HCT116 (cell line): ENCODE measurements around the gene MTM1. TPM values are rescaled to one million over a fixed set of nuclear protein-coding genes. Genes with fewer than 3 reads are reported as not detected.
A peak's percentile ranks its signal among the peaks of the same experiment; 100 is the strongest.

ENCODE experiments used
- ATAC-seq: fragments of 200-7000 bp; cut with Tn5 transposase; 2 replicates; pipeline ENCODE4 v1.9.1; 2020; ENCODE audit warnings: mild to moderate bottlenecking, moderate library complexity
- BruUV-seq: library from RNA; stranded (reverse); fragments of 400-500 nt; replicated peaks from 2 replicates; lab custom pipeline; 2021; lab: Mats Ljungman, UMichigan
- CTCF ChIA-PET: fragments of 300-600 bp; sonication (Branson Sonifier 250); formaldehyde crosslinking; loops from one replicate; lab custom pipeline; 2021; ENCODE audit warnings: antibody characterized with exemption; lab: Charles Lee
- POLR2A ChIA-PET: fragments of 300-600, 350-600 bp; sonication (Branson Sonifier 250); formaldehyde crosslinking; loops from one replicate; lab custom pipeline; 2021; ENCODE audit warnings: antibody characterized with exemption; lab: Charles Lee
- RAD21 ChIA-PET, 2 experiments: fragments of 300-600 bp; sonication (Branson Sonifier 250); formaldehyde crosslinking; loops; one replicate each; lab custom pipeline; 2023; ENCODE audit warnings: low total read pairs in 2 of 2; ENCODE audit not compliant: uncharacterized antibody in 2 of 2, unreplicated experiment in 2 of 2, low non-redundant PET in 1 of 2; lab: Charles Lee
- DNase-seq: peaks from one replicate; pipeline ENCODE4 v3.0.0-alpha.2; 2010; ENCODE audit warnings: low read depth, low spot score
- H2AFZ ChIP-seq: fragments of 200-600 bp; shearing (Covaris generic), sonication (generic); 2 replicates; pipeline ENCODE4 v1.6.1; 2017; ENCODE audit warnings: low read depth, mixed run types, mixed read lengths, antibody characterized with exemption, low read length; ENCODE audit not compliant: poor library complexity, severe bottlenecking
- H3K27ac ChIP-seq: 2 replicates; pipeline ENCODE4 v1.5.1; 2012; ENCODE audit warnings: low read depth, low read length
- H3K27me3 ChIP-seq: fragments of 200-600 bp; sonication (generic); 2 replicates; pipeline ENCODE4 v1.6.1; 2016; ENCODE audit warnings: mixed run types, low read length, mixed read lengths; ENCODE audit not compliant: insufficient read depth
- H3K36me3 ChIP-seq, 2 experiments: fragments of 200-500 bp in 1 of 2; fragments of 200-600 bp in 1 of 2; sonication (Bioruptor generic) in 1 of 2; sonication (generic) in 1 of 2; 2 replicates each; pipeline versions ENCODE4 v1.5.1 to v1.6.1; 2014 to 2016; ENCODE audit warnings: low read length in 2 of 2, inconsistent platforms in 1 of 2, mixed read lengths in 1 of 2, mixed run types in 1 of 2; ENCODE audit not compliant: insufficient read depth in 2 of 2, control insufficient read depth in 1 of 2
- H3K4me1 ChIP-seq, 2 experiments: fragments of 200-600 bp in 1 of 2; sonication (generic) in 1 of 2; 2 replicates each; pipeline versions ENCODE4 v1.5.1 to v1.6.1; 2012 to 2017; ENCODE audit warnings: low read length in 2 of 2, inconsistent platforms in 1 of 2, mild to moderate bottlenecking in 1 of 2, mixed read lengths in 1 of 2, mixed run types in 1 of 2, moderate library complexity in 1 of 2; ENCODE audit not compliant: insufficient read depth in 2 of 2, control insufficient read depth in 1 of 2
- H3K4me2 ChIP-seq: fragments of 200-600 bp; sonication (generic); 2 replicates; pipeline ENCODE4 v1.6.1; 2017; ENCODE audit warnings: mixed run types, low read length, mixed read lengths
- H3K4me3 ChIP-seq, 2 experiments: fragments of 200-600 bp in 1 of 2; sonication (generic) in 1 of 2; replicated peaks in 1 of 2; 2 replicates each; pipeline ENCODE4 v1.5.1; 2011 to 2016; ENCODE audit warnings: low read length in 2 of 2, control low read depth in 1 of 2, low read depth in 1 of 2, mild to moderate bottlenecking in 1 of 2, mixed read lengths in 1 of 2, mixed run types in 1 of 2
- H3K79me2 ChIP-seq: fragments of 200-600 bp; sonication (generic); 2 replicates; pipeline ENCODE4 v1.6.1; 2017; ENCODE audit warnings: mild to moderate bottlenecking, mixed run types, low read length, moderate library complexity, mixed read lengths; ENCODE audit not compliant: insufficient read depth
- H3K9ac ChIP-seq: fragments of 200-600 bp; sonication (generic); 2 replicates; pipeline ENCODE4 v1.6.1; 2016; ENCODE audit warnings: low read length, mixed read lengths
- H3K9me2 ChIP-seq: fragments of 200-600 bp; sonication (generic), shearing (Covaris generic); 2 replicates; pipeline ENCODE4 v1.6.1; 2017; ENCODE audit warnings: mixed run types, mild to moderate bottlenecking, moderate library complexity; ENCODE audit not compliant: insufficient read depth
- H3K9me3 ChIP-seq, 2 experiments: fragments of 200-500 bp in 1 of 2; fragments of 200-600 bp in 1 of 2; sonication (Bioruptor generic) in 1 of 2; sonication (generic) in 1 of 2; 2 replicates each; pipeline ENCODE4 v1.6.1; 2014 to 2017; ENCODE audit warnings: low read length in 2 of 2, mixed read lengths in 2 of 2, inconsistent platforms in 1 of 2, low read depth in 1 of 2, mild to moderate bottlenecking in 1 of 2, mixed run types in 1 of 2, moderate library complexity in 1 of 2; ENCODE audit not compliant: control insufficient read depth in 1 of 2, insufficient read depth in 1 of 2
- H4K20me1 ChIP-seq: fragments of 200-600 bp; sonication (generic), shearing (Covaris generic); 2 replicates; pipeline ENCODE4 v1.6.1; 2017; ENCODE audit warnings: mixed run types, mild to moderate bottlenecking, moderate library complexity; ENCODE audit not compliant: insufficient read depth
- ATF3 ChIP-seq: IDR thresholded peaks from 2 replicates; pipeline ENCODE4 v1.6.1; 2012
- CBX3 ChIP-seq: IDR thresholded peaks from 2 replicates; pipeline ENCODE4 v1.6.1; 2012; ENCODE audit warnings: low read depth
- ELF1 ChIP-seq: IDR thresholded peaks from 2 replicates; pipeline ENCODE4 v1.6.1; 2012; ENCODE audit warnings: low read depth, borderline replicate concordance
- FOSL1 ChIP-seq: IDR thresholded peaks from 2 replicates; pipeline ENCODE4 v1.6.1; 2012; ENCODE audit warnings: low read depth
- JUND ChIP-seq: IDR thresholded peaks from 2 replicates; pipeline ENCODE4 v1.6.1; 2012
- SP1 ChIP-seq: IDR thresholded peaks from 2 replicates; pipeline ENCODE4 v1.6.1; 2012; ENCODE audit warnings: low read depth
- YY1 ChIP-seq: IDR thresholded peaks from 2 replicates; pipeline ENCODE4 v1.6.1; 2011; ENCODE audit warnings: low read length, low read depth, moderate library complexity, mild to moderate bottlenecking; ENCODE audit not compliant: insufficient replicate concordance; ENCODE audit errors: extremely low read depth
- intact Hi-C: fragments of 100-400 bp; cut with micrococcal nuclease; formaldehyde crosslinking; loops from 2 replicates; pipeline ENCODE4 v1.10.0; 2022
- total RNA-seq: library from RNA; stranded (reverse); gene quantifications from one replicate; pipeline ENCODE4 v1.2.1, GENCODE V29; 2021; ENCODE audit not compliant: unreplicated experiment

Gene MTM1
- total RNA-seq, 1 experiment from 2014 or later = 6.5 TPM

- no peaks in the 10 kb centered on the region for H3K36me3 ChIP-seq
- ChIA-PET CTCF (no interaction called here), POLR2A (no interaction called here), RAD21 (no interaction called here)
- TF ChIP-seq FOSL1 = 0 out of 2 replicates have a peak, but pooled peaks have one; percentile 21
- no peak for TF ChIP-seq ELF1
- no peaks in the 10 kb centered on the region for H3K9me2 ChIP-seq
- H2AFZ ChIP-seq = no peak overlapping the region
- H4K20me1 ChIP-seq = no peaks in the 10 kb centered on the region
- H3K27me3 ChIP-seq = no peaks in the 10 kb centered on the region
- H3K9me3 ChIP-seq = no peaks in the 10 kb centered on the region; a peak in 1 of 4 replicates
- BruUV-seq = no TSS peak
- ATAC-seq = peak; percentile 28
- 0 out of 2 replicates have a peak overlapping the region, but pooled peaks have one; percentile 8 for H3K9ac ChIP-seq
- DNase-seq = peak; percentile 28
- H3K4me1 ChIP-seq = peaks cover 5 to 34% of the 10 kb centered on the region in 2 experiments; a peak in 2 of 4 replicates
- no peak overlapping the region for H3K4me3 ChIP-seq
- intact Hi-C loops = loop anchor here (10.0 kb wide), 1 partner anchor 144 kb away; no protein-coding TSS in a partner anchor
- H3K4me2 ChIP-seq = peak overlapping the region; percentile 35
- no peak overlapping the region for H3K27ac ChIP-seq
- H3K79me2 ChIP-seq = peaks cover 2% of the 10 kb centered on the region; the same call in 1 of the 2 replicates
These were observed 120.6 kb downstream of the MTM1 start for GRCh38 chrX:150688911-150689451.

DNA sequence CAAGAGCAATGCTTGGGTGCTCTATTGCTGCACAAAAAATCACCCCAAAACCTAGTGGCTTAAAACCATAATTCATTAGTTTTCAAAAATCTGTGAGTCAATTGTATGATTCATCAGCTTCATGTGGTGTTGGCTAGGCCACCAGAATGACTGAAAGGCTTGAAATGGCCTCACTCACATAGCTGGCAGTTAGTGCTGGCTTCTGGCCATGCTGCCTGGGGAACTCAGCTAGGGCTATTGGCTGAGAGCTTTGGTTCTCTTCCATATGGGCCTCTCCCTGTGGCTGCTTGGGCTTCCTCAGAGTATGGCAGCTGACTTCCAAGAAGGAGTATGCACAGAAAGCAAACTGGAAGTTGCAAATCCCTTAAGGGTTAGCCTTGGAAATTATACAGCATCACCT lies 121.7 kb downstream of the MTM1 start:
- H3K4me2 ChIP-seq = peak overlapping the region; percentile 23
- ATAC-seq (peak; percentile 15; the same call in 1 of the 2 replicates), DNase-seq (peak; percentile 39)
- H3K9me2 ChIP-seq = no peaks in the 10 kb centered on the region
- H3K36me3 ChIP-seq = no peaks in the 10 kb centered on the region
- H3K4me3 ChIP-seq = no peak overlapping the region
- H3K4me1 ChIP-seq = peaks cover 9 to 42% of the 10 kb centered on the region in 2 experiments; a peak in 3 of 4 replicates
- H4K20me1 ChIP-seq = no peaks in the 10 kb centered on the region
- CTCF ChIA-PET = no interaction called here
- RAD21 ChIA-PET = no interaction called here
- no peaks in the 10 kb centered on the region; a peak in 1 of 4 replicates for H3K9me3 ChIP-seq
- no peak overlapping the region for H3K9ac ChIP-seq
- POLR2A ChIA-PET = no interaction called here
- no peak overlapping the region for H2AFZ ChIP-seq
- peaks cover 13% of the 10 kb centered on the region for H3K79me2 ChIP-seq
- H3K27me3 ChIP-seq = no peaks in the 10 kb centered on the region
- TF ChIP-seq ATF3 (no peak), YY1 (peak; percentile 62), CBX3 (peak; percentile 75; the same call in 1 of the 2 replicates), JUND (peak; percentile 26; the same call in 1 of the 2 replicates), FOSL1 (peak; percentile 58), SP1 (peak; percentile 30; the same call in 1 of the 2 replicates)
- BruUV-seq = no TSS peak
- intact Hi-C loops = no loop called here
- H3K27ac ChIP-seq = no peak overlapping the region
